LoVo (cell line): ENCODE results near the gene TAS2R1.

Source experiments
- DNase-seq: peaks from one replicate; pipeline ENCODE4 v3.0.0-alpha.2; 2016; ENCODE audit warnings: low spot score

TAS2R1 gene

DNA sequence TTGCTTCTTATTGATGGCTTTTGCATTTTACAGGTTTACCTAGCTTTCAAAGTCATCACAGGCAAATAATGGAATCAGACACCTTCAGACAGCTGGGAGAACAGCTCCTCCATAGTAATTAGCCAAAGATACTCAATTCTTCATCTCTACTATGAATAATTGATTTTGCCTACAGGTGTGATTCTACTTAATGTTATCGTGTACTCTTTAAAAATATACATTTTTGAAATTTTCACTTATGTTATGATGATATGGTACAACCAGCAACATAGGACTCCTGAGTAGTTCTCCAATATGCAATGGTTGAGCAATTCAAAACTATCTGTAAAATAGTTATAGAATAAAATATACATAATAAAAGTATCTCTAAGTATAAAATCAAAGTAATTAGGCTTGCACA, at the start of gene TAS2R1:
Gene TAS2R1 (minus strand): TSS at position 101 of the 400 bp plus-strand sequence. CDS start 319 bp downstream, outside the sequence.
- DNase-seq = no peak

GRCh38 chr5:9670371-9670770, 40.2 kb upstream of the TAS2R1 start:
- DNase-seq = no peak

DNA sequence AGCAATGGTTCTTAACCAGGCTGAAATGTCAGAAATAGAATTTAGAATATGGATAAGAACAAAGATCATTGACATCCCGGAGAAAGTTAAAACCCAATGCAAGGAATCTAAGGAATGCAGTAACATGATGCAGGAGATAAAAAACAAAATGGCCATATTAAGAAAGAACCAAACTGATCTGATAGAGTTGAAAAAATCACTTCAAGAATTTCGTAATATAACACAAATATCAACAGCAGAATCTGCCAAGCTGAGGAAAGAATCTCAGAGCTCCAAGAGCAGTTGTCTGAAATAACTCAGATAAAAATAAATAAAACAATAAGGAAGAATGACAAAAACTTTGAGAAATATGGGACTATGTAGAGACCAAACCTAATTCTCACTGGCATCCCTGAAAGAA, 37.8 kb upstream of the TAS2R1 start:
- DNase-seq = no peak

DNA sequence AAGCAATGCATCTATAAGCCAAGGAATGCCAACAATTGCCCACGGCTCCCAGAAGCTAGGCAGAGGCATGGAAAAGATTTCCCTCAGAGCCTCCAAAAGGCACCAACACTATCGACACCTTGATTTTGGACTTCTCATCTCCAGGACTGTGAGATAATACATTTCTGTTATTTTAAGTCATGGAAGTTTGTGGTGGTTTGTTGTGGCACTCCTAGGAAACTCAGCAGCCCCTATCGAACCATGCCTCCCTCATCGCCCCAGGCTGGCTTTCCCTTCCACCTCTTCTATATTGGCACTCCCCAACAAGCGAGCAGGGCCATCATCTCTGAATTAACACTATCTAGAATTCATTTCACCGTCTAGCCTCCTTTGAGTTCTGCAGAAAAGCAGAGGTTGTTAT, 33.7 kb upstream of the TAS2R1 start:
- DNase-seq = no peak

- no peak for DNase-seq
Measured at GRCh38 chr5:9661316-9662015, 31.3 kb upstream of the TAS2R1 start.

DNA sequence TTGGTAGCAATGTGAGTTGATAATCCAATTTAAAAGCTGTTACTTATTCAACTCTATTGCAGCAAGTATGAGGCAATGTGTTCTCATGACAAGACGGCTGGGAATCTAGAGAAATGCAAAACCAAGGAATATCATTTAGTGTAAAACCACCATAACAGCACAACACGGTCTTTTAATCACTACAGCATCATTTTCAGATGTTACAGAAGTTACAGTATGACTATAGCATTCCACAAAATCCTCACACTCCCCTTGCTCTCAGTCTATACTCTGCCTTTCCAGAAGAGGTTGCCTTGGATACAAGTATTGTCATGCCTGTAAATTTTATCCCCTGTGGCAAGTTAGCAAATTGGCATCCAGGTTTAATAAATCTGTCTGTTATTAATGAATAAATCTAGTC, 28.6 kb upstream of the TAS2R1 start:
- DNase-seq = no peak

DNA sequence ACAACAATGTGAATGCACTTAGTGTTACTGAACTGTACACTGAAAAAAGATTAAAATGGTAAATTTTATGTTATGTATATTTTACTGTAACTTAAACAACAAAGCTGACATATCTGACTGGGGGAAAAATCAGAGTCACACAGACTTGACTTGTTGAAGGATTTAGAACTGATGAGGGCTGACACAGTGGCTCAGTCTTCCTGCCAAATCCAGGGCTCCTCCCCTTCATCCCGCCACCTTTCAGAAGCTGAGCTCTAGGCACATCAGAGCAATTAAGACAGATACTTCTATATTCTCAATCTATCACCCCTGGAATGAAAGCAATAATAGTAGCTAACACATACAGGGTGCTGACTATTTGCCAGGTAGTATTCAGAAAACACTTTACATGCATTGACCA, 27.7 kb upstream of the TAS2R1 start:
- DNase-seq = no peak

- DNase-seq = no peak
Measured at GRCh38 chr5:9655641-9656040, 25.5 kb upstream of the TAS2R1 start.

- DNase-seq = no peak
Measured at GRCh38 chr5:9654886-9655285, 24.7 kb upstream of the TAS2R1 start.

- peak; percentile 29 for DNase-seq
Measured at GRCh38 chr5:9653811-9654210, 23.7 kb upstream of the TAS2R1 start.

DNA sequence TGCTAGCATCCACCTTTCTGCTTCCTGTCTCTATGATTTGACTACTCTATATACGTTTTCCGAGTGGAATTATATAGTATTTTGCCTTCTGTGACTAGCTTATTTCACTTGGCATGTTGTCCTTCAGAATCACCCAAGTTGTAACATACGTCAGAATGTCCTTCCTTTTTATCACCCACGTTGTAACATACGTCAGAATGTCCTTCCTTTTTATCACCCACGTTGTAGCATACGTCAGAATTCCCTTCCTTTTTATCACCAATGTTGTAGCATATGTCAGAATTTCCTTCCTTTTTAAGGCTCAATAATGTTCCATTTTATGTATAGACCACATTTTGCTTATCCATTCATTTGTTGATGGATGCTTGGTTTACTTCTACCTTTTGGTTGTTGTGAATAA, 22.9 kb upstream of the TAS2R1 start:
- no peak for DNase-seq

DNA sequence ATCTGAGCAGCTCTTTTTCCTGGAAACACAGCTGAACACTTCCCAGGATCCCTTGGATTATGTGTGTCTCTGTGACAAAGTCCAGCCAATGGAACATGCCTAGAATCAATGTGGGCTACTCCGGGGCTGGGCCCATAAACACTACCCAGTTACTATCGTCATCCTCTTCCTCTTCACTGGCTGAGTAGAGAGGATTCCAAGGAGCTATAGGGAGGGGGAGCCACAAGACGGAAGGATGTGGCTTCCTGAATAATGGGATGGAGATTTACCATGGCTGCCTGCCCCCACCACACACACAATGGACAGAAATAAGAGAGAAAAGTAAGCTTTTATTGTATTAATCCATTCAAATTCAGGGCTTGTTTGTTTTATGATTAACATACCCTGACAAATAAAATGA, 22.1 kb upstream of the TAS2R1 start:
- DNase-seq = no peak

DNA sequence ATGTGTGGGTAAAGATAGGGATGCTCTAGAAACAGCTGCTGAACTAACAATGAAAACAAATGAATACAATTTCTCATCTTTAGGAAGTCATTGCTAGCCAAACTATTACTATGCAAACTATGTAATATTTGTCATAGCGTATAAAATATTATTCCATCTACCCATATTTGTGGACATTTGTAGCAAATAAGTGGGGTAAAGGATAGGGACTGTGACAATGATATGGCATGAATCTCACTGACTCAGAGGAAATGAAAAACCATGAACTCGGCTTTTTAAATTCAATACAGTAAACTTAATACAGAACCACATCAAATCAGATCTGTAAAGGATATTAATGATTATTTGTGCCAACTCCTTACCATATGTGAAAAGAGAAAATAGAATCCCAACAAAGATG, 16.7 kb upstream of the TAS2R1 start:
- DNase-seq = no peak

- DNase-seq = no peak
Measured at GRCh38 chr5:9644630-9645029, 14.5 kb upstream of the TAS2R1 start.

DNA sequence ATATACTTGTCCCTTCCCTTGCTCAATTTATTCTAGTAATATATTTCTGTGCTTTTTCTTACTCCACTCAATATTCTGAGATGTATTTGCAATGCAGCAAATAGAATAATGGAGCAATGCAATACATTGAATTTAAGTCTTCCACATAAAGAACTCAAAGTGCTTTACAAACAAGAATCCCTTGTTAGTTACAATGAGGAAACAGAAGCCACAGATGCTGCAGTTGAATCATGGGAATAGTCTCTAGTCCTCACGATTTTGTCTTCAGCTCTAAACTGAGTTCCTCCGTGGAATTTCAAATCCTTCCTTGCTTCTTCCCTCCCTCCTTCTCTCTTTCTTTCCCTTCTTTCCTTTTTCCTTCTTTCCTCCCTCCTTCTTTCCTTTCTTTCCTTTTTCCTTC, 12.5 kb upstream of the TAS2R1 start:
- DNase-seq = no peak

DNA sequence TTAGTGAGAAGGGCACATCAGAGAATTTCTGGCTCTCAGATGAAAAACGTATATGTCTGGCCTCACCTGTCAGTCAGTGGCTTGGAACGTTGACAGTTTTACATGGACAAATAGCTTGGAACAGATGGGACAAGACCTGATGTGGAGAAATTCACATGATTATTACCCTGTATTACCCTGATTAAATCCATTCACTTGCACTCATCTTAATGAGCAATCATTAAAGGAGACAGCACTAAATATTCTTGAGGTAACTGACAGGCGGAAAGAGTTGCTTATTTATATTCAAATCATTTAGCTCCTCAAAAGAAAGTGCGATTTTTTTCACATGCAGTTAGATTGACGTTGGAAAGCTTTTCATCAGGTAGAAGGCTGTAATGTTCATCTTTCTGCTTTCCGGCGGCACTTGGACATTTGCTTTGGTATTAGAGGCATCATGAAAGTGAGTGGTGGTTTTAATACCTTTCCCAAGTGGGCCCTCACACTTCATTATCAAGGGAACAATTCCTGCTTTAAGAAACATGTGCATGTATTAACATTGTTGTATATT, 11.7 kb upstream of the TAS2R1 start:
- DNase-seq = no peak

GRCh38 chr5:9632495-9632894, 2.3 kb upstream of the TAS2R1 start:
- DNase-seq = no peak

- no peak for DNase-seq
Measured at GRCh38 chr5:9627541-9627940, 2.6 kb downstream of the TAS2R1 start.

- DNase-seq = no peak
Measured at GRCh38 chr5:9626955-9627354, 3.2 kb downstream of the TAS2R1 start.

DNA sequence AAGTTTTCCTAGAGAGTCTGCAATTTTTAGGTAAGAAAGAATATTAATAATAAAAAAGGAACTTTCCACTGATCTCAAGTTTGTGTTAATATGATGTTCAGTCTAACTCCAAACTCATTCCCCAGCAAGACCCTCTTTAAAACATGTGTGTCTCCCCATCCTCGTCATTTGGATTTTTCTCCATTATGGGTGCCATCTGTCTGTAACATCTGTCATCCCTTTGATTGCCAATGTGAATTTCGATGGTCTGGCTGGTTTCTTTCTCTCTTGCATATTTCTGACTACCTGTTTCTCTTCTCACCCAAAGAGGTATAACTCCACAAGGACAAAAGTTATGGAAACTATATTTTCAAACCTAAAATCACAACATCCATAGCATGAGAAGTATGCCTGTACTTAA, 4.4 kb downstream of the TAS2R1 start:
- no peak for DNase-seq

DNA sequence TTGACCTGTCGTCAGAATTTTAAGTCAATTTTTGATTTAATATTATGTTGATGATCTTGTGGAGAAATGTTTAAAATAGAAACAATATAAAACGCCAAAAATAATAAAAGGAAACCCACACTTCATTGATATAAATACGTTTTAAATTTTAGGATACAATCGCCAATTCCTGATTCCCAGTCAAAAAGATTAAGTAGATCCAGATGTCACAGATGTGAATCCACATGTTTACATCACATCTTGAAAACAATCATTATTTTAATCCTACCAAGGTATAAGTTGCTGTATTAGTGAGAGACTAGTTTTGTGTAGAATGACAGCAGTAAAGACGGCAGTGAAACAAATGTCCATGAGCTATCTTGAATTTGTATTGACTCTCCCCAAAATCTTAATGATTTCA, 4.9 kb downstream of the TAS2R1 start:
- DNase-seq = no peak

- DNase-seq = no peak
Measured at GRCh38 chr5:9624196-9624947, 5.8 kb downstream of the TAS2R1 start.

DNA sequence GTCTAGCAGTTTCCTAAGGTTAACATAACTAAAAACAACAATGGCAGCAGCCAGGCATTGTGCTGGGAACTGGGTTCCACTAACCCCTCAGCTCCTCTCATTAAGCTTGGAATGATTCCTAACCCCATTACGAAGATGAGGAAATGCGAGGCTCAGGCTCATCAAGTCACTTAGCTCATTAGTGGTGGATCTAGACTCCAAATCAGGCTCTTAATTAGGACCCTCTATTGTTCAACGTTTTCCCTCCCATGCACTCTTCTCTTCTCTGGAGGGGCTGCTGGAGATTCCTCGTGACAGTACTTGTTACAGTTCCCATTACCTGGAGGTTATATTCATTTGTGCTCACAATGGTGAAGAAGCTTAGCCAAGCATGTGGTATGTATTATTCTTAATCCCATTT, 6.5 kb downstream of the TAS2R1 start:
- no peak for DNase-seq
